Globus pallidus (tissue), 1 donor: ENCODE measurements around the gene ADGRG7.

Experiments
- DNase-seq: peaks from one replicate; pipeline ENCODE4 v3.0.0-alpha.2; 2015; ENCODE audit warnings: low spot score

ADGRG7 gene

DNA sequence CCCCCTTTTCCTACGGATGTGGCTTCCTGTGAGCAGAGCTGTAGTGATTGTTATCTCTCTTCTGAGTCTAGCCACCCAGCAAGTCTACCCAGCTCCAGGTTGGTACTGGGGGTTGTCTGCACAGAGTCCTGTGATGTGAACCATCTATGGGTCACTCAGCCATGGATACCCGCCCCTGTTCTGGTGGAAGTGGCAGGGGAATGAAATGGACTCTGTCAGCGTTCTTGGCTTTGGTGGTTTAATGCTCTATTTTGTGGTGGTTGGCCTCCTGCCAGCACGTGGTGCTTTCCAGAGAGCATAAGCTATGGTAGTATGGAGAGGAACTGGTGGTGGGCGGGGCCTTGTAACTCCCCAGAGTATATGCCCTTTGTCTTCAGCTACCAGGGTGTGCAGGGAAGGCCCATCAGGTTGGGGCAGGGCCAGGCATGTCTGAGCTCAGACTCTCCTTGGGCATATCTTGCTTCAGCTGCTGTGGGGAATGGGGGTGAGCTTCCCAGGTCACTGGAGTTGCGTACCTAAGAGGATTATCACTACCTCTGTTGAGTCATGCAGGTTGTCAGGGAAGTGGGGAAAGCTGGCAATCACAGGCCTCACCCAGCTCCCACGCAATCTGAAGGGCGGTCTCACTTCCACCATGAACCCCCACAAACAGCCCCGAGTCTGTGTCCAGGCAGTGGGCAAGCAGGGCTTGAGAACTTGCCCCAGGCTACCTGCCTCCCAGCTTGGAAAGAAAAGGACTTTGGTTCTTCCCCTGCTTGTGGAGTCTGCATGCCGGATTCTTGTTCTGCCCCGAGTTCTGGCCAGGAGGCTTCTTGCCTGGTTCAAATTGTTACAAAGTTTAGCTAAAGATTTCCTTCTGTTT is 9.0 kb upstream of the ADGRG7 start:
- DNase-seq = no peak

DNA sequence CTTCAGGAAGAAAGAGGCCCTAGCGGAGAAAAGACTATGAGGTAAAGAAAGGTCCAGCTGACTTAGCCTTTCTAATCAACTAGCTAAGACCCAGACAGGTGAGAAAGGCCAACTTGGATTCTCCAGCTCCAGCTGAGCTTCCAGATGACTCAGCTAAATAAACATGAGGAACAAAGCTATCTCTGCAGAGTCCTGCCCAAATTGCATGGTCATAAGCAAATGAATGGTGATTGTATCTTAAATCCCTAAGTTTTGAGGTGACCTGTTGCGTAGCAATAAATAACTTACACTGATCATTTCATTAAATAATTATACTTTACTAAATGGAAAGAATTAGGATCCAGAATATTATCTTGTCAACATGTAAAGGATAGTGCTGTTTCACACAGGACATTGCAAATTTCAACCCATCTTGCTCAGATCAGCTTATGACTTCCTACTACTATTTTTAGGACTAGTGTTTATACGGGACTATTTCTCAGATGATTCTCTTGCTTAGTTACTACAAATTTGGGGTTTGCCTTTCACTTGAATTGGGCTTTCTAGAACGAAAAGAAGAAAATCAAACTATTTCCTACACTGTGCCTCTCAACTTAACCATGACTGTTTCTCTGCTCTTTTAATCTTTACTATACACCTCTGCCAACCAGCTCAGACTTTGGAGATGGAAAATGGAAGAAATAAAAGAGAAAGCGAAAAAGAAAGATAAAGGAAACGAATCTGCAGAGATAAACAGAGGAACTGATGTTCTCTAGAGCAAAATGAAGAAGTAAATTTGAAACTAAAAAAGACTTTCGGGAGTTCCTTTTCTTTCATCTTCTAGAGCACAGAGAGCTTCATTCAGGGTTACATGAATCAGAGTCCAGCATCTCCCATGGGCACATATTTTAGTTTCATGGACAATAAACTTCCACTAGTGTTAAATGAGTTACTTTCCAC is 6.6 kb upstream of the ADGRG7 start:
- DNase-seq = no peak

DNA sequence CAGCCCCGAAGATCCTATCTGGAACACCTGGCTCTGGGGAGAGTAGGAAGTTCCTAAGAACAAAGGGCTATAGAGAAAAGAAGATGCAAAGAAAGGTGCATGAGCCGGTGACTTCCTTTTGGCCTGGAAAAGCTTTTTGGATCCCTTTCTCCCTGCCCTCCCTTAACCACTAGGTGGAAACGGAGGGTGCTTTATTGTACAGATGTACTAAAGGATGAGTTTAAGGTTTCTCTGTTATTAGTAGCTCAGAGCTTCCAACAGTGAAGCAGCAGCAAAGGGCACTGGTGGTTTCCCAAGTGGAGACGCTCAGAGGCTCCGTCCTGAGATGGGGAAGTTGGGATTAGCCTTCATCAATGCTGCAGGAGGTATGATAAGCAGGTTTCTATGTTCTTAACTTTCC is 5.9 kb upstream of the ADGRG7 start:
- DNase-seq = no peak

DNA sequence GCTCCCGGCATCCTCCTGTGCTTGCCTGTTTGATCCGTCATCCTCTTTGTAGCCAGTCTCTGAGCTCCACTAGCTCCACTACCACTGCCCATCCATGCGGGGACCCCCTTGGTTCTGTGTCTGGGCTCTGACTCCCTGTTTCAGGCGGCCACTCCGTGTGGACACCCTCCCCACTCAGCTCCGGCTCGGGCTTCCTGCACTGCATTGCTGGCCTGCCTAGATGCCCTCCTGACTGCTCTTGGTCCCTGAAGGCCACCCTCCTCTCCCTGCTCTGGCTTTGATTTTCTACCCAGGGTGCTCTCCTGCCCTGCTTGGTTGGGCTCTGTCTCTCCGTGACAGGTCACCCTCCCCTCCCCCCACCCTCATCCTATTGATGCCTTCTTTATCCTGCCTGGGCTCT is 4.0 kb upstream of the ADGRG7 start:
- DNase-seq = no peak

DNA sequence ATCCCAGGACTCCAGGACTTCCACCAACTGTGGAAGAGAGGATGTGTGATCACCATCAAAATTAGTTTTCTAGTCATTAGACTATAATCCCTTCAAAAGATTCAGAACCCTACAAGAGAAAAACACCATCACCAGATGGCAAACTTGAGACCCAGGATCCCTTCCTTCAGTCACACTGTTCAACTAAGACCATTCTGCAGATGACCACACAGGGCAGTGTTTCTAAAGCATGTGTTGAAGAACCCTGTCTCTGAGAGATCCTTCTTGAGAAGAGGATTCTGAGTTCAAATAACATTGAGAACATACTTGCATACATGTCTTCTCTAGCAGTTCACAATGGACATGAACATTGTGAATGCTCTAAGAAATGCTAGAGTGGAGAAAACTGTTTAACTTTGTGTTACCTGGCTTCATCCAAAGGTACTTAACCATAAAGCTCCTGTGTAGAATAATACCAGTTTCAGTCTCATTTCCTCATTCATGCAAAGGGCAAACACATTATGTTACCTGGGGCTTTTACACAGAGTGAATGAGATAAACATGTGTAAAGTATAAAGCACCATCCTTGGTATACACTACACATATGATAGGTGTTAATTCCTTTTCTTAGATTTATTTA is 2.4 kb upstream of the ADGRG7 start:
- DNase-seq = no peak

DNA sequence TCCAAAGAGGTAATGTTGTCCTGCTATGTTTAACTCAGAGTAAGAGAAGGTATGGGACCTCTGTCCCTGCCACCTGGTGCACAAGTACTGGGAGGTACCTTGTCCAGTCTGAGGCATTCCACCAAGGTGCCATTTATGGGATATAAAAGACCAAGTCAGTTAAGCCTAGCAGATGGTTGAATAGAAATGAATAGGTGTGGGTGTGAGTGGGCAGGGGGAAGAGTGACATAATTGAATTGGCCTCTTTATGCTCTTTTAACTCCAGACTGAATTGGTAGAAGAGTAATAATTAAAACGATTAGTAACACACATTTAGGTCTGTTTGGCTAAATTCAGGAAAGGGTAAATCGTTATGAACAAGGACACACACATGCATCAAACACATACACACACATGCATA is 562 bp downstream of the ADGRG7 start:
- DNase-seq = no peak

DNA sequence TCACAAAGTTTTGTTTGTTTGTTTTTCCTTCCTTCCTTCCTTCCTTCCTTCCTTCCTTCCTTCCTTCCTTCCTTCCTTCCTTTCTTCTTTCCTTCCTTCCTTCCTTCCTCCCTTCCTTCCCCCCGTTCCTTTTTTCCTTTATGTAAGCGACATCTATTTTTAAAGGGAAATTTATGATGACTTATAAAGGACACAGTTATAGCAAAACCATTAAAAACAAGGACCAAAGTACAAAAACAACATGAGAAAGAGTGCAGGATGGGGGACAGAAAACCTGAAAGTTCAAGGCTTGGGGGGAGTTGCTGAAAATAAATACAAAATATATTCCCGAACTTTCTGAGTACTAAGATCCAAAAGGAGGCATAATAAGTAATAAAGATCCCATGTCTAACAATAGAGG is 1.8 kb downstream of the ADGRG7 start:
- no peak for DNase-seq

DNA sequence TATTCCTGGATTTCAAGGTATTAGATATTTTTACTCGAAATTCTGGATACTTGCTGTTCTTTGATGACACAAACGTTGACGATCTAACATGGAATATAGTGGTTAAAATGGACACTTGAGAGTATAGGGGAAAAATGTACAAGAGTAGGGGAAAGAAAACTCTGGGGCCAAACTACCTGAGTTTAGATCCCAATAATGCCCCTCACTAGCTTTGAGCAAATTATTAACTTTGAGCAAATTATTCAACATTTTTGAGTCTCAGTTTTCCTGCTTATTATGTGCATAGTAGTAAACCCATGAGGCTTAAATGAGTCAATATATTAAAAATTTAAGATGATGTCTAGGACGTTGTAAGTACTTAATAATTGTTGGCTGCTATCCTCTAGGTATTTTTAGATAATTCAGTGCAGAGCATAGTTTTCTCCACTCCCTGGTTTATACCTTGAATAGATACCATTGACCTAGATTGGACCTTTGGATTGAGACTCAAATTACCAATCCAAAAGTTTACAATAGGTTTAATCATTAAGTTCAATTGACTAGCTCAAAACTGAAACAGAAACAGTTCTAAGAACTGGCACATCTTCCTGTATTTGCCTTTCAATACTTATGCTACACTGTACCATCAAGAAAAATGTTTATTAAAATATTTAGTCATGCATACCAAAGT is 4.5 kb downstream of the ADGRG7 start:
- DNase-seq = no peak

DNA sequence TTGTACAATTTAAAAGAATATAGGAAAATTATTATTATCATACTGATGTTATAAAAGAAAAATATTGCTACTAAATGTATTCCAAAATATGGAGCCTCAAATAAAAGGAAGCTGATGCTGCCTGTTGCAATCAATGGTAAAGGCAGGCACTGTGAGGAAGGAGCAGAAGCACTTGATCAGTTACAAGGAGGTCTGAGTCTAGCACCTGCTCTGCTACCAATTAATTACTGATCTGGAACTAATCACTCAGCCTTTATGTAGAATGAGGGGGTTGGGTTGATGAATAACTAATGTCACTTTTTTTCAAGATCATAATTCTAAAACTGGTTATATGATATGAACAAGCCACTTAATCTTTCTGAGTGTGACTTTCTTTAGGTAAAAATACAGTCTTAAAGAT is 5.5 kb downstream of the ADGRG7 start:
- no peak for DNase-seq

DNA sequence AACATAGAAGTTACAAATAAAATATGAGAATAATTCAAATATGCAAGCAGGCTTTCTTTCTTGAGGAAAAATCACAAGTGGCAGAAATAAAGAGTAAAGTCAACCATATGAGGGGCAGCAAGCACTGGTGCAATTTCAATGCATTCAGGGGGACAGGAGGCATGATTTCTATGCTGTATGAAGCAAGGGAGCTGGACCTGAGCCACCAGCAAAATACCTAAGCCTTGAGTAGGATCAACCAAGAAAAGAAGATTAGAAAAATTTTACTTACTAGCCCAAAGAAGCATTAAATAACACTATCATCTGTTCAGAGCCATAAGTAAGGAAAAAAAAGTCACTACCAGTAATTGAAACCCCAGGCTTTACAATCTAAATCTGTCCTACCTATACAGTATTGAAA is 6.3 kb downstream of the ADGRG7 start:
- no peak for DNase-seq

DNA sequence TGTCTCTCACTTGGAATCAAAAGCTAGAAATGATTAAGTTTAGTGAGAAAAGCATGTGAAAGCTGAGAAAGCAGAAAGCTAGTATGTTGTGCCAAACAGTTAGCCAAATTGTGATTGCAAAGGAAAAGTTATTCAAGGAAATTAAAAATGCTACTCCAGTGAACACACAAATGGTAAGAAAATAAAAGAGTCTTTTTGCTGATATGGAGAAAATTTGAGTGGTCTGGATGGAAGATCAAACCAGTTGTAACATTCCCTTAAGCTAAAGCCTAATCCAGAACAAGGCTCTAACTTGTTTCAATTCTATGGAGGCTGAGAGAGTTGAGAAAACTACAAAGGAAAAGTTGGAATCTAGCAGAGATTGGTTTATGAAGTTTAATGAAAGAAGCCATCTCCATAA is 11.8 kb downstream of the ADGRG7 start:
- DNase-seq = no peak

DNA sequence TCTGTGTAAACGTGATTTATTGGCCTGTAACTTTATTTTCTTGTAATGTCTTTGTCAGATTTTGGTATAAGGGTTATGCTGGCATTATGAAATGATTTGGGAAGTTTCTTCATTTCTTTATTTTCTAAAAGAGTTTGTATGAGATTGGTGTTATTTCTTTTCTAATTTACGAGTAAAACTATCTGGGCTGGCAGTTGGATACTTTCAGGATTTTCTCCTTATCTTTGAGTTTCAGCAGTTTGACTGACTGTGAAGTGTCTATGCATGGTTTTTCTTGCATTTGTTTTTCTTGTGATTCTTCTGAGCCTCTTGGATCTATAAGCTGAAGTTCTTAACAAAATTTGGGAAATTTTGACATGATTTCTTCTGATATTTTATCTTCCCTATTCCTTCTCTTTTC is 18.1 kb downstream of the ADGRG7 start:
- DNase-seq = no peak

DNA sequence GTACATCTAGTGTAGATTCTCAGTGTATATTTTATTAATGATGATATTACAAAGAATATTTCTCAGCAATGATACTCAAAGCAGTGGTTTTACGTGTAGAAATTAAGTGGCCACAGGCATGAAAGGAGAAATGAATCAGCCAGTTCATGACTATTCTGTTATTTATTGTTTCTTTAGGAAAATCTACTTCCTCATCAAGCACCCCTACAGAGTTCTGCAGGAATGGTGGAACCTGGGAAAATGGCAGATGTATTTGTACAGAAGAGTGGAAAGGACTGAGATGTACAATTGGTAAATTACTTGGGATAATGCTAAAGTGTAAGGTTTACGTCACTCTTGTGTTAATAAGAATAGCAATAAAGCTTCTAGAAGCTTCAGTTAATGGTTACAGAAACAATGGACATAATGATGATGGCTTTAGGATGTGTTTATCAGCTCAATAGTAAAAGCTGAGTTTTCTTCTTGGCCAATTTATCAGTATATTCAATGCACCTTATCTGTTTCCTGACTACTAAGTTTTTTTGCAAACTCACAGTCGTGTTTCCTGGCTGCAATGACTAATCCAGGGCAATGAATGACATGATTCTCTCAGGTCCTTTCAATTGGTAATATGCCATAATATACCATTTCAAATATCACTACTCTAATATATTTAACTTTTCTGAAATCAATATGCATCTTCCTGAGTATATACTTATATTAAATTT is 20.2 kb downstream of the ADGRG7 start:
- DNase-seq = no peak

DNA sequence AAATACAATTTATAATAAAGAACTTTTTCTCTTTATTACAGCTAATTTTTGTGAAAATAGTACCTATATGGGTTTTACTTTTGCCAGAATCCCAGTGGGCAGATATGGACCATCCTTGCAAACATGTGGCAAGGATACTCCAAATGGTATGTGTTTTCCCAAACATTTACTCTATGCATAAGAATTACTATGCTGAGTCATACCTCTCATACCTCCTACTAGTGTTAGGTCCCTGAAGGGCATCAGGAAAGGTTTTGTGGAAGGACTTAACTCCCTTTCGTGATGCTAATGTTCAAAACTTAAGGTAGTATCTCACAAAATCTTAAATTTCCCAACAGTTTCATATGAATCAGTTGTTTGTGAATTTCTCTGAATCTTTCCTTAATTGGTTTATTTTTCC is 21.3 kb downstream of the ADGRG7 start:
- DNase-seq = no peak

DNA sequence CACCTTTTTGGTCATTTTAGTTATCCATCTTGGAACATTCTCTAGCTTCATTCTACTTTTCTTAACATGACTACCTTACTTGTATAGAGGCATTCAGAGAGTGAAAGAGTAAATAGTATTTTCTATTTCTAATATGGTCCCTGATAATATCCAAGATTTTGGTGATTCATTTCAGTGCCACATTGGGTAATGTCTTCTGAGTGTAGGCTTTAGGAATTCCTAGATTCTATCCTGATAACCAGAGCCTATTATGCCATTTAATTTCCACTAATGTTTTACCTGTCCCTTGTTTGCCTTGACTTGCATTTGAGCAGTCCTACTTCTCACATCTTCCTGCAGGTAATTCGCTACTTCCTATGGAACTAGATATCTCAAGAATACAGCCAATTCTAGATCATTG is 21.8 kb downstream of the ADGRG7 start:
- no peak for DNase-seq

DNA sequence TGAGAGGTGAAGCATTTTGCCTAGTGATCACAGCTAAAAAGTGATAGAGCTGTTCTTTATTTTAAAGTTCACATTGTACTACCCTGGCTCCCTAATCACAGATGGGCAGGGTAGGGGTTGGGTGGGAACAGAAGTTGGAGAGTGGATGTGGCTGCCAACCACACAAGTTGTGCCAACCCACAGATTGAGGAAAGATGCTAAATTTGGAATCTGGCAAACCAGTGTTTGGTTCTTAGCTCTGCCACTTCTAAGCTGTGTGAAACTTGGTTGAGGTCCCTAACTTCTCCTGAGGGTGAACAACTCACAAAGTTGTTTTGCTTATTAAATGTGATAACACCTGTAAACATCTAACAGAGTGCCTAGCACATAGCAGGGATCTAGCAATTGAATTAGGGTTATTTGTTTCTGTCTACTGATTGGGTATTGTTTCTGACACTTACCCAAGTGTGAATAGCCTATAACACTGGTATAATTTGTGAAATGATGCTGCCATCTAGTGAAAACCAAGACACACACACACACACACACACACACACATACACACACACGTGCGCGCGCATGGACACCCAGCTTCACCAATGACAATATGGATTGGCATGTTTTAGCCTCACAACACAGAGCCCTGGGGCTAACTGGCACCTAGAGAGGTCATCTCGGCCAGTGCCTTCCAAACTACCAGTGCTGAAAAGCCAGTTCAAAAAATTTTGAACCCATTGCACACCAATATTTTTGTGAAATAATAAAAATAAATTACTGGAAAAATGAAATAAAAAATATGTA is 25.3 kb downstream of the ADGRG7 start:
- no peak for DNase-seq

DNA sequence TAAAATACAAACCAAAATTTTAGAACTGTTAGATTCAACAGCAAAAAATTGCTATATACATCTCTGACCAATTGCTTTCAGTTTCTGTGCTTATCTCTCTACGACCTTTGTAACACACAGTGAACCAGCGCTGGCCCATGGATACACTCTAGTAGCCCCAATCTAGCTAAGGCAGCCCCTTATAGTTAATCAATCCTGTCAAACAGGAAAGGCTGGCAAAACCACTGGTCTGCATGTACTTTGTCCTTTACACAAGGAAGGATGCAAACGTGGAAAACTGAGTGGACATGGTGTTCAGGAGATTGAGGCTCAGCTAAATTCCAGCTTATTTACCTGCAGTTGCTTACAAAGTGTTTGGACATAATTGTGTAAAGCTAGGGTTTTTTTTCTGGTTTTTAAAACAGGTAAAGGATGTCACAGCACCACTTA is 25.9 kb downstream of the ADGRG7 start:
- DNase-seq = no peak

DNA sequence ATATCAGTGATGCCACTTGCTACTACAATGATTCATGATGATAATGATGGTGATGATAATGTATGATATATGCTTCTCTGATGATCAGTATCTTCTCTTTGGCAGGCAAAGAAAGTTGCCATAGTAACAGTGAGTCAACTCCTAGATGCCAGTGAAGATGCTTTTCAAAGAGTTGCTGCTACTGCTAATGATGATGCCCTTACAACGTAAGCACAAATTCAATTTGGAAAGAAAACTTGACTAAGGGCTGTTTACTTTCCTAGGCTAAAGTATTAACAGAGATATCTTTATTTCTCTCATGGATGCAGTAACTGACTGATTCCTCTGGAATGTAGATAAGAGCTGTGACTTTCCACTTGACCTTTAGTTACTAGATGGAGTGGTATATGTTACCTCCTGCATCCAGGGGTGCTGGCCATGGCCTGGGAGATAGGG is 27.8 kb downstream of the ADGRG7 start:
- DNase-seq = no peak

DNA sequence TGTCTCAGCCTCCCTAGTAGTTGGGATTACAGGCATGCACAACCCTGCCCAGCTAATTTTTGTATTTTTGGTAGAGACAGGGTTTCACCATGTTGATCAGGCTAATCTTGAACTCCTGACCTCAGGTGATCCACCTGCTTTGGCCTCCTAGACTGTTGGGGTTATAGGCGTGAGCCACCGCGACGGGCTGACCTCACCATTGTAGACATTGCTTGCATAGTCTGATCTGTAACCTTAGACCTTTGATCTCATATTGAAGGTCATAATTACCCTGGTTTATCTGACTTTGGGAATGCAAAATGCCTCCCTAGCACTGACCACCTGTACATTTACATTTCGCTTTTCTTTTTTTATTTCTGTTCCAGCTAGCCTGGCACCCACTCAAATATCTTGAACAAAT is 31.2 kb downstream of the ADGRG7 start:
- no peak for DNase-seq

DNA sequence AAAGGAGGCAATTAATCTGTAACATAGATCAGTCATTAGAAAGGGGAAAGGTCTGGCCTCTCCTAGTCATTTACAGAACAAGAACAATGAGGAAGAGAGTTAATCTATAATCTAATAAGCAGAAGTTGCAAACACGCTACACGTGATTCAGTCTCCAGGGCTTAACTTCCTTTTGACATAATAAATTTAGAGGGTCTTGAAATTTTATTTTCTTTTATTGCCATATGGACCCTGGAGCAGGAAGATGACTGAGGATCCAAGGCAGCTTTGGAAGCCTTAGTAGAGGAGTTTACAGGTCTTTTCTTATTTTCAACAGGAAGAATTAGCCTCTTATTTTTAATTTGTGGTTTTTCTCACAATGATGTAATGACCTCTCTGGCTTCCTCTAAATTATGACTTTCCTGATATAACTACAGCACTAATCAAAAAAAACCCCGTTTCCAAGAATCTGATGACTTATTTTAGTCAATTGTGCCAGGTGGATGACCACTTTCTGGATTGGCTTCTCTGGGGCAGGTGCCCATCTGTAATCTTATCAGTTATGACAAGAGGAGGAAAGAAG is 32.2 kb downstream of the ADGRG7 start:
- DNase-seq = no peak
